ENCODE results near the gene SARS1. TPM values are rescaled to one million over a fixed set of nuclear protein-coding genes. Genes with fewer than 3 reads are reported as not detected.

The SARS1 gene
- total and polyA plus RNA-seq, 4 donors: 57.5 to 132 (median 92.8) TPM

GRCh38 chr1:109185990-109186732, 27.6 kb upstream of the SARS1 start:
- H3K4me3 ChIP-seq (ENCODE audit: low read depth in 1 of 3, low read length in 3 of 3): no peak overlapping the region
- TF ChIP-seq TAF1 (conservative IDR thresholded peaks at IDR 0.05) (no peak), CTCF (IDR thresholded peaks at IDR 0.05; ENCODE audit: low read depth, low read length, missing input control) (no peak), RXRA (IDR thresholded peaks at IDR 0.05) (no peak), NR2F2 (IDR thresholded peaks at IDR 0.05) (no peak), FOXA1 (IDR thresholded peaks at IDR 0.05) (no peak), GABPA (IDR thresholded peaks at IDR 0.05 in 1 of 2, conservative IDR thresholded peaks at IDR 0.05 in 1 of 2) (no peak), SP1 (IDR thresholded peaks at IDR 0.05) (no peak), FOXA2 (IDR thresholded peaks at IDR 0.05) (no peak), ZBTB33 (IDR thresholded peaks at IDR 0.05) (no peak), EGR1 (IDR thresholded peaks at IDR 0.05; ENCODE audit: low read depth in 2 of 2) (no peak)
- no peak for DNase-seq (ENCODE audit: low spot score)
- WGBS: 75% methylated on average over 5 of the region's 5 CpGs
- no peaks in the 10 kb centered on the region for H3K9me3 ChIP-seq (ENCODE audit: control insufficient read depth in 4 of 4, low read length in 3 of 4)
- no peak overlapping the region for H3K9ac ChIP-seq (ENCODE audit: low read depth in 1 of 2, low read length in 2 of 2)
- H3K36me3 ChIP-seq (ENCODE audit: control insufficient read depth in 4 of 4, insufficient read depth in 3 of 4, low read depth in 1 of 4, low read length in 3 of 4): no peaks in the 10 kb centered on the region
- H3K4me1 ChIP-seq (ENCODE audit: control insufficient read depth in 4 of 4, insufficient read depth in 4 of 4, low read length in 3 of 4): peaks cover 0 to 6% (median 5%) of the 10 kb centered on the region in 4 donors
- no peaks in the 10 kb centered on the region for H3K27me3 ChIP-seq (ENCODE audit: control insufficient read depth in 4 of 4, insufficient read depth in 4 of 4, low read length in 3 of 4)
- no peak overlapping the region for H3K27ac ChIP-seq (ENCODE audit: low read depth in 1 of 2, low read length in 2 of 2)

- no peak for TF ChIP-seq TAF1 (conservative IDR thresholded peaks at IDR 0.05)
- TF ChIP-seq JUND (IDR thresholded peaks at IDR 0.05): no peak
- TF ChIP-seq RXRA (IDR thresholded peaks at IDR 0.05): no peak
- TF ChIP-seq RAD21 (IDR thresholded peaks at IDR 0.05): no peak
- TF ChIP-seq CTCF (IDR thresholded peaks at IDR 0.05; ENCODE audit: low read depth, low read length, missing input control): no peak
- no peak for TF ChIP-seq ZBTB33 (IDR thresholded peaks at IDR 0.05)
- TF ChIP-seq HNF4A (conservative IDR thresholded peaks at IDR 0.05): no peak
- no peak for TF ChIP-seq YY1 (IDR thresholded peaks at IDR 0.05)
- Histone ChIP-seq H3K9ac (ENCODE audit: low read depth in 1 of 2, low read length in 2 of 2) (no peak overlapping the region), H3K27ac (ENCODE audit: low read depth in 1 of 2, low read length in 2 of 2) (no peak overlapping the region), H3K36me3 (ENCODE audit: control insufficient read depth in 4 of 4, insufficient read depth in 3 of 4, low read depth in 1 of 4, low read length in 3 of 4) (no peaks in the 10 kb centered on the region), H3K4me3 (ENCODE audit: low read depth in 1 of 3, low read length in 3 of 3) (no peak overlapping the region), H3K4me1 (ENCODE audit: control insufficient read depth in 4 of 4, insufficient read depth in 4 of 4, low read length in 3 of 4) (peaks cover 0 to 3% (median 2%) of the 10 kb centered on the region in 4 donors), H3K27me3 (ENCODE audit: control insufficient read depth in 4 of 4, insufficient read depth in 4 of 4, low read length in 3 of 4) (no peaks in the 10 kb centered on the region), H3K9me3 (ENCODE audit: control insufficient read depth in 4 of 4, low read length in 3 of 4) (no peaks in the 10 kb centered on the region)
- DNase-seq (ENCODE audit: low spot score): no peak
- WGBS: 86% methylated on average over 8 of the region's 8 CpGs
These were observed 27.0 kb upstream of the SARS1 start for GRCh38 chr1:109186733-109187086.
